K562 (cell line): ENCODE measurements around the gene CCR9. TPM values are rescaled to one million over a fixed set of nuclear protein-coding genes. Genes with fewer than 3 reads are reported as not detected.
A peak's percentile ranks its signal among the peaks of the same experiment; 100 is the strongest.

Source experiments
- ATAC-seq: fragments of 200-7000 bp; cut with Tn5 transposase; 3 replicates; pipeline ENCODE4 v1.9.1; 2020; ENCODE audit warnings: moderate library complexity
- Bru-seq: library from RNA; stranded (reverse); fragments of 400-500 nt; gene quantifications from one replicate; lab custom pipeline; 2021; lab: Mats Ljungman, UMichigan
- BruChase-seq, 2 experiments: library from RNA; stranded (reverse); fragments of 400-500 nt; gene quantifications; one replicate each; lab custom pipeline; 2021; lab: Mats Ljungman, UMichigan
- BruUV-seq: library from RNA; stranded (reverse); fragments of 400-500 nt; replicated peaks from 2 replicates; lab custom pipeline; 2021; lab: Mats Ljungman, UMichigan
- CTCF ChIA-PET: fragments of 300-600 bp; formaldehyde crosslinking; extraction: SDS; loops from one replicate; lab custom pipeline; 2021; ENCODE audit warnings: low intra/inter-chr PET ratio; lab: Yijun Ruan, JAX
- POLR2A ChIA-PET: fragments of 300-600, 350-650 bp; sonication (Branson Sonifier 250); formaldehyde crosslinking; extraction: SDS; loops from one replicate; lab custom pipeline; 2021; ENCODE audit warnings: antibody characterized with exemption, inconsistent platforms; lab: Yijun Ruan, JAX
- DNase-seq, 4 experiments: peaks; one replicate each; pipeline versions ENCODE4 v3.0.0 to v3.0.0-alpha.2; 2011 to 2018; ENCODE audit warnings: low spot score in 3 of 4, mixed read lengths in 3 of 4; ENCODE audit errors: extremely low read depth in 1 of 4
- FAIRE-seq: peaks from 2 replicates; lab custom pipeline; 2011; peaks lifted over from hg19 to GRCh38; lab: Jason Lieb, UNC
- H2AFZ ChIP-seq: 2 replicates; pipeline ENCODE4 v1.6.0; 2011; ENCODE audit warnings: low read depth, low read length, control low read depth, inconsistent platforms
- H3K27ac ChIP-seq: fragments of 200-600 bp; 3 replicates; pipeline ENCODE4 v1.8.0; 2011; ENCODE audit warnings: low read depth, mild to moderate bottlenecking, control low read depth, inconsistent platforms, low read length, moderate library complexity, mixed read lengths; ENCODE audit errors: extremely low read depth
- H3K27me3 ChIP-seq, 2 experiments: fragments of 300-600 bp in 1 of 2; 2 replicates in 1 of 2; 3 replicates in 1 of 2; pipeline versions ENCODE4 v1.6.0 to v1.8.0; 2011; ENCODE audit warnings: inconsistent platforms in 2 of 2, low read length in 2 of 2, mild to moderate bottlenecking in 1 of 2, mixed read lengths in 1 of 2, moderate library complexity in 1 of 2; ENCODE audit not compliant: control insufficient read depth in 2 of 2, insufficient read depth in 2 of 2
- H3K36me3 ChIP-seq: fragments of 300-600 bp; 3 replicates; pipeline ENCODE4 v1.8.0; 2011; ENCODE audit warnings: mild to moderate bottlenecking, low read length, inconsistent platforms; ENCODE audit not compliant: control insufficient read depth, insufficient read depth
- H3K4me1 ChIP-seq, 2 experiments: fragments of 200-600 bp in 1 of 2; replicated peaks in 1 of 2; 2 replicates in 1 of 2; 3 replicates in 1 of 2; pipeline versions ENCODE4 v1.5.1 to v1.8.0; 2011; ENCODE audit warnings: inconsistent platforms in 2 of 2, low read length in 2 of 2, mild to moderate bottlenecking in 1 of 2, mixed read lengths in 1 of 2, moderate library complexity in 1 of 2; ENCODE audit not compliant: control insufficient read depth in 2 of 2, insufficient read depth in 2 of 2
- H3K4me2 ChIP-seq: 2 replicates; pipeline ENCODE4 v1.6.1; 2011; ENCODE audit warnings: low read length, control low read depth, inconsistent platforms, mixed read lengths; ENCODE audit not compliant: insufficient read depth
- H3K4me3 ChIP-seq: fragments of 200-600 bp; sonication (generic), shearing (Covaris generic); 2 replicates; pipeline ENCODE4 v1.5.1; 2016; ENCODE audit warnings: control low read depth, inconsistent platforms
- H3K79me2 ChIP-seq: fragments of 200-600 bp; 3 replicates; pipeline ENCODE4 v1.8.0; 2011; ENCODE audit warnings: low read length, inconsistent platforms; ENCODE audit not compliant: control insufficient read depth, insufficient read depth
- H3K9ac ChIP-seq, 2 experiments: 2 replicates each; pipeline versions ENCODE4 v1.6.0 to v1.6.1; 2011; ENCODE audit warnings: low read depth in 2 of 2, low read length in 2 of 2, control low read depth in 1 of 2, inconsistent platforms in 1 of 2, mild to moderate bottlenecking in 1 of 2, mixed read lengths in 1 of 2; ENCODE audit not compliant: insufficient read depth in 1 of 2
- H3K9me1 ChIP-seq: one replicate; pipeline ENCODE4 v1.6.0; 2011; ENCODE audit warnings: inconsistent platforms, mild to moderate bottlenecking, low read length, moderate library complexity; ENCODE audit not compliant: control insufficient read depth, insufficient read depth
- H3K9me3 ChIP-seq: replicated peaks from 2 replicates; pipeline ENCODE4 v1.5.1; 2011; ENCODE audit warnings: low read depth, low read length, inconsistent platforms; ENCODE audit not compliant: control insufficient read depth, insufficient read depth
- H4K20me1 ChIP-seq: replicated peaks from 2 replicates; pipeline ENCODE4 v1.6.1; 2011; ENCODE audit warnings: low read length, inconsistent platforms, mixed read lengths; ENCODE audit not compliant: control insufficient read depth, insufficient read depth
- HOMEZ ChIP-seq: fragments of 250-450 bp; sonication (Bioruptor Pico); IDR thresholded peaks from 2 replicates; pipeline ENCODE4 v1.4.0; 2020; ENCODE audit warnings: mild to moderate bottlenecking, moderate library complexity
- PRDM10 ChIP-seq: fragments of 450-650 bp; IDR thresholded peaks from 2 replicates; pipeline ENCODE4 v1.6.1; 2018; ENCODE audit not compliant: partially characterized antibody
- WGBS: fragments of 100-300 bp; shearing (Covaris generic); methylation state at CpG from one replicate; pipeline ENCODE4 v1.1.6; 2016; ENCODE audit warnings: low coverage, mixed read lengths; ENCODE audit not compliant: insufficient coverage; ENCODE audit errors: missing lambda C conversion rate; 5-methylcytosine and 5-hydroxymethylcytosine counted together
- in situ Hi-C: fragments of 300-500 bp; cut with MboI; formaldehyde crosslinking; loops from 4 replicates; pipeline ENCODE4 v1.15.0; 2018; ENCODE audit warnings: inconsistent platforms, mixed read lengths
- intact Hi-C: fragments of 100-400 bp; cut with micrococcal nuclease; formaldehyde crosslinking; loops from 2 replicates; pipeline ENCODE4 v1.14.2; 2022
- long read RNA-seq, 3 experiments: library from polyadenylated mRNA in 2 of 3; library from RNA in 1 of 3; unstranded in 2 of 3; stranded (forward) in 1 of 3; transcript quantifications; one replicate each; pipeline ENCODE4 v2.0.0, GENCODE V29; 2019 to 2022
- polyA minus RNA-seq, 3 experiments: library from RNA; depleted of rRNA, polyadenylated mRNA; stranded (reverse); fragments of >200 nt; gene quantifications; 2 replicates each; pipeline ENCODE4 v1.2.3, GENCODE V29; 2011
- polyA plus RNA-seq, 8 experiments: library from polyadenylated mRNA; depleted of rRNA in 4 of 8; stranded (reverse) in 5 of 8; unstranded in 3 of 8; fragments of >200 nt; fragmentation: Nextera tagmentation in 2 of 8; fragmentation: Illumina TruSeq in 1 of 8; extraction: Ambion mirVana in 2 of 8; extraction: Trizol in 1 of 8; gene quantifications; 2 replicates each; pipeline versions ENCODE4 v1.2.1 to v1.2.3, GENCODE V29; 2011 to 2014; ENCODE audit warnings: inconsistent platforms in 1 of 8, missing spikeins in 1 of 8
- total RNA-seq, 7 experiments: library from RNA; depleted of rRNA in 6 of 7; stranded (reverse); fragments of >200 nt in 6 of 7; fragmentation: Illumina TruSeq in 2 of 7; extraction: Trizol in 2 of 7; gene quantifications; 2 replicates each; pipeline versions ENCODE4 v1.2.1 to v1.2.3, GENCODE V29; 2011 to 2021; ENCODE audit warnings: low replicate concordance in 1 of 7

Gene CCR9
- total RNA-seq (2011; cell fraction: chromatin; rRNA removed; ENCODE audit: low replicate concordance): not detected in 2 replicates
- total RNA-seq (2011; cell fraction: nucleolus; rRNA removed): not detected in 2 replicates
- total RNA-seq (2011; cell fraction: nucleoplasm; rRNA removed): not detected in 2 replicates
- total RNA-seq (2014; rRNA removed) (not detected in 2 replicates), total RNA-seq (2014; rRNA removed; fragmentation: Illumina TruSeq; extraction: Trizol) (not detected in 2 replicates), total RNA-seq (2015; rRNA removed; fragmentation: Illumina TruSeq; extraction: Trizol) (not detected in 2 replicates), total RNA-seq (2021) (not detected in 2 replicates), polyA plus RNA-seq (2011; rRNA removed) (not detected in 2 replicates), polyA plus RNA-seq (2014; fragmentation: Illumina TruSeq; extraction: Trizol) (not detected in 2 replicates), polyA plus RNA-seq (2014; fragmentation: Nextera tagmentation; extraction: Ambion mirVana) (not detected), polyA plus RNA-seq (2014; rRNA removed) (not detected in 2 replicates), polyA minus RNA-seq (2011; rRNA and poly(A)+ RNA removed) (not detected in 2 replicates), Bru-seq, nascent RNA (not detected), BruChase-seq, experiment 1, labeled RNA remaining after a 2-hour chase (not detected), BruChase-seq, experiment 2, labeled RNA remaining after a 6-hour chase (percentile 6 among the genes with signal in this experiment)
- polyA plus RNA-seq (2011; cell fraction: cytosol; rRNA removed): not detected in 2 replicates
- polyA plus RNA-seq (2011; cell fraction: nucleus; rRNA removed): not detected in 2 replicates
- 0.07 TPM in 1 of 2 replicates, not detected in the other for polyA plus RNA-seq (2012)
- not detected in 2 replicates for polyA minus RNA-seq (2011; cell fraction: cytosol; rRNA and poly(A)+ RNA removed)
- not detected in 2 replicates for polyA minus RNA-seq (2011; cell fraction: nucleus; rRNA and poly(A)+ RNA removed)
- long read RNA-seq, experiment 1: 0 reads
- long read RNA-seq, experiment 2: 0 reads
- long read RNA-seq, experiment 3: 0 reads

GRCh38 chr3:45885979-45886705, at the start of gene CCR9:
Gene CCR9, plus strand, starts transcription at chr3:45886543. Its CDS starts 8,391 bp downstream, at chr3:45894934.
- Histone ChIP-seq H3K9ac (0 out of 4 replicates have a peak within 1 kb of the TSS, but pooled peaks of 1 of the 2 experiments have one; percentile 33), H3K9me3 (no peaks in the 10 kb centered on the region), H2AFZ (no peak within 1 kb of the TSS), H3K9me1 (no peaks in the 10 kb centered on the region), H3K4me1 (peaks cover 6 to 11% of the 10 kb centered on the region in 2 experiments; a peak in 4 of 5 replicates), H3K36me3 (no peaks in the 10 kb centered on the region), H3K79me2 (no peaks in the 10 kb centered on the region), H4K20me1 (no peaks in the 10 kb centered on the region), H3K27ac (no peak within 1 kb of the TSS), H3K4me3 (no peak within 1 kb of the TSS), H3K4me2 (no peak within 1 kb of the TSS), H3K27me3 (peaks cover 4 to 23% of the 10 kb centered on the region in 2 experiments; a peak in 3 of 5 replicates)
- DNase-seq (no peak), FAIRE-seq (no peak), ATAC-seq (no peak)
- 10% methylated on average over 9 of the region's 9 CpGs for WGBS
- no TSS peak for BruUV-seq
- TF ChIP-seq PRDM10 (peak; percentile 18), HOMEZ (no peak)
- intact Hi-C loops: no loop called here
- in situ Hi-C loops: no loop called here
- ChIA-PET POLR2A (interaction anchor here (0.6 to 1.4 kb wide), 6 partner anchors 8 to 656 kb away, joined by 3 to 4 read pairs (median 3); no protein-coding TSS in a partner anchor), CTCF (no interaction called here)
